Measurements from ENCODE around the gene TRRAP.

TRRAP gene

GRCh38 chr7:99011341-99011705 lies 133.0 kb downstream of the TRRAP start:
- WGBS (ENCODE audit: insufficient coverage, insufficient read length), result no CpG with 5 or more reads among the region's 24 CpGs
- DNase-seq (ENCODE audit: low read depth, low spot score), result no peak
- H3K36me3 ChIP-seq (ENCODE audit: control insufficient read depth, insufficient read depth, low read length), result peaks cover 44% of the 10 kb centered on the region
- H3K4me1 ChIP-seq (ENCODE audit: control insufficient read depth, insufficient read depth, low read length), result no peaks in the 10 kb centered on the region
- no peak overlapping the region for H3K27ac ChIP-seq (ENCODE audit: low read length)
- H3K9me3 ChIP-seq (ENCODE audit: control insufficient read depth, insufficient read depth, low read length), result no peaks in the 10 kb centered on the region
- H3K4me3 ChIP-seq (ENCODE audit: low read length), result no peak overlapping the region
- no peaks in the 10 kb centered on the region for H3K27me3 ChIP-seq (ENCODE audit: control insufficient read depth, insufficient read depth, low read length)

GRCh38 chr7:99011706-99012404 lies 133.5 kb downstream of the TRRAP start:
- H3K4me1 ChIP-seq (ENCODE audit: control insufficient read depth, insufficient read depth, low read length), result no peaks in the 10 kb centered on the region
- no peak overlapping the region for H3K27ac ChIP-seq (ENCODE audit: low read length)
- H3K36me3 ChIP-seq (ENCODE audit: control insufficient read depth, insufficient read depth, low read length), result peaks cover 40% of the 10 kb centered on the region
- DNase-seq (ENCODE audit: low read depth, low spot score), result no peak
- no peaks in the 10 kb centered on the region for H3K9me3 ChIP-seq (ENCODE audit: control insufficient read depth, insufficient read depth, low read length)
- WGBS (ENCODE audit: insufficient coverage, insufficient read length), result no CpG with 5 or more reads among the region's 36 CpGs
- H3K4me3 ChIP-seq (ENCODE audit: low read length), result no peak overlapping the region
- no peaks in the 10 kb centered on the region for H3K27me3 ChIP-seq (ENCODE audit: control insufficient read depth, insufficient read depth, low read length)

DNA sequence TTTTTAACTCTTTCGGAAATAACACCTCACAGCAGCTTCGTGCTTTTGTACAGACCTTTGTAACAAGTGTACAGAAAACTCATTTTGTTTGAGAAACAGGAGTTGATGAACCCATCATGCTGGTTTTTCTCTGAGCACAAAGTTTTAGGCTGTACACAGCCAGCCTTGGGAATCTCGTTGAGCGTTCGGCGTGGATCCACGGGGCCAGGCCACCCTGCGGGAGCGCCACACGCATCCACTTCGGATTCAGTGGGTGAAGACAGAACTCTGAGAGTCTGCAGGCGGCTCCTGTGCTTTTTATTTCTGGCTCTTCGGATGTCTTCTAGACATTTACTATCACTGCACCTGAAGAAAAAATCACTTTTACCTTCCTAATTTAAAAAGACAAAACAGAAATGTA lies 134.4 kb downstream of the TRRAP start:
- DNase-seq (ENCODE audit: low read depth, low spot score), result no peak
- H3K36me3 ChIP-seq (ENCODE audit: control insufficient read depth, insufficient read depth, low read length), result peaks cover 38% of the 10 kb centered on the region
- H3K4me3 ChIP-seq (ENCODE audit: low read length), result no peak overlapping the region
- WGBS (ENCODE audit: insufficient coverage, insufficient read length), result no CpG with 5 or more reads among the region's 13 CpGs
- H3K4me1 ChIP-seq (ENCODE audit: control insufficient read depth, insufficient read depth, low read length), result no peaks in the 10 kb centered on the region
- H3K27me3 ChIP-seq (ENCODE audit: control insufficient read depth, insufficient read depth, low read length), result no peaks in the 10 kb centered on the region
- no peaks in the 10 kb centered on the region for H3K9me3 ChIP-seq (ENCODE audit: control insufficient read depth, insufficient read depth, low read length)
- H3K27ac ChIP-seq (ENCODE audit: low read length), result no peak overlapping the region

GRCh38 chr7:99013266-99014112 lies 135.2 kb downstream of the TRRAP start:
- no peaks in the 10 kb centered on the region for H3K4me1 ChIP-seq (ENCODE audit: control insufficient read depth, insufficient read depth, low read length)
- no peaks in the 10 kb centered on the region for H3K27me3 ChIP-seq (ENCODE audit: control insufficient read depth, insufficient read depth, low read length)
- WGBS (ENCODE audit: insufficient coverage, insufficient read length), result no CpG with 5 or more reads among the region's 25 CpGs
- no peaks in the 10 kb centered on the region for H3K9me3 ChIP-seq (ENCODE audit: control insufficient read depth, insufficient read depth, low read length)
- H3K4me3 ChIP-seq (ENCODE audit: low read length), result no peak overlapping the region
- no peak overlapping the region for H3K27ac ChIP-seq (ENCODE audit: low read length)
- H3K36me3 ChIP-seq (ENCODE audit: control insufficient read depth, insufficient read depth, low read length), result peaks cover 34% of the 10 kb centered on the region
- no peak for DNase-seq (ENCODE audit: low read depth, low spot score)

- no CpG with 5 or more reads among the region's 18 CpGs for WGBS (ENCODE audit: insufficient coverage, insufficient read length)
- DNase-seq (ENCODE audit: low read depth, low spot score), result no peak
- H3K36me3 ChIP-seq (ENCODE audit: control insufficient read depth, insufficient read depth, low read length), result peaks cover 26% of the 10 kb centered on the region
Observed at GRCh38 chr7:99014113-99014985, 136.0 kb downstream of the TRRAP start.

GRCh38 chr7:99016196-99016595 lies 137.9 kb downstream of the TRRAP start:
- Histone ChIP-seq H3K27ac (ENCODE audit: low read length) (no peak overlapping the region), H3K4me1 (ENCODE audit: control insufficient read depth, insufficient read depth, low read length) (no peaks in the 10 kb centered on the region), H3K36me3 (ENCODE audit: control insufficient read depth, insufficient read depth, low read length) (peaks cover 22% of the 10 kb centered on the region), H3K27me3 (ENCODE audit: control insufficient read depth, insufficient read depth, low read length) (no peaks in the 10 kb centered on the region), H3K9me3 (ENCODE audit: control insufficient read depth, insufficient read depth, low read length) (no peaks in the 10 kb centered on the region), H3K4me3 (ENCODE audit: low read length) (no peak overlapping the region)
- WGBS (ENCODE audit: insufficient coverage, insufficient read length), result no CpG with 5 or more reads among the region's 8 CpGs
- no peak for DNase-seq (ENCODE audit: low read depth, low spot score)

More at GRCh38 chr7:99014113-99014985, 136.0 kb downstream of the TRRAP start:
- Histone ChIP-seq H3K27me3 (ENCODE audit: control insufficient read depth, insufficient read depth, low read length) (no peaks in the 10 kb centered on the region), H3K4me1 (ENCODE audit: control insufficient read depth, insufficient read depth, low read length) (no peaks in the 10 kb centered on the region), H3K9me3 (ENCODE audit: control insufficient read depth, insufficient read depth, low read length) (no peaks in the 10 kb centered on the region), H3K4me3 (ENCODE audit: low read length) (no peak overlapping the region), H3K27ac (ENCODE audit: low read length) (no peak overlapping the region)

- H3K27ac ChIP-seq (ENCODE audit: low read length), result no peak overlapping the region
- DNase-seq (ENCODE audit: low read depth, low spot score), result no peak
- no peak overlapping the region for H3K4me3 ChIP-seq (ENCODE audit: low read length)
- H3K27me3 ChIP-seq (ENCODE audit: control insufficient read depth, insufficient read depth, low read length), result no peaks in the 10 kb centered on the region
- no CpG with 5 or more reads among the region's 12 CpGs for WGBS (ENCODE audit: insufficient coverage, insufficient read length)
- no peaks in the 10 kb centered on the region; the same call in 1 of the 2 replicates for H3K36me3 ChIP-seq (ENCODE audit: control insufficient read depth, insufficient read depth, low read length)
- no peaks in the 10 kb centered on the region for H3K9me3 ChIP-seq (ENCODE audit: control insufficient read depth, insufficient read depth, low read length)
- no peaks in the 10 kb centered on the region for H3K4me1 ChIP-seq (ENCODE audit: control insufficient read depth, insufficient read depth, low read length)
Observed at GRCh38 chr7:99019523-99020412, 141.4 kb downstream of the TRRAP start.

DNA sequence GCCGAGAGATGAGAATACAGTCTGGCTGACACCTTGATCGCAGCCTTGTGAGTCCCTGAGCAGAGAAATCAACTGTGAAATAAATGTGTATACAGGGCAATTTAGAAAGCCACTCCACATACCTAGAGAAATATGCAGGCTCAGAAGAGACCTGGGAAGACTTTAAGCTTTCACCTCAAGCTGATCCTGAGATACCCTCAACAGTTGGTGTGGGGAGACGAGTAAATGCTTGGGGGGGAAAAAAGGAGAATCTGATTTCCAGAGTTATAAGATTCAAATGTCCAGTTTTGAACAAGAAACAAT lies 142.0 kb downstream of the TRRAP start:
- no peak for DNase-seq (ENCODE audit: low read depth, low spot score)
- H3K9me3 ChIP-seq (ENCODE audit: control insufficient read depth, insufficient read depth, low read length), result no peaks in the 10 kb centered on the region
- H3K4me3 ChIP-seq (ENCODE audit: low read length), result no peak overlapping the region
- no peaks in the 10 kb centered on the region for H3K27me3 ChIP-seq (ENCODE audit: control insufficient read depth, insufficient read depth, low read length)
- no peak overlapping the region for H3K27ac ChIP-seq (ENCODE audit: low read length)
- no CpG with 5 or more reads among the region's 3 CpGs for WGBS (ENCODE audit: insufficient coverage, insufficient read length)
- no peaks in the 10 kb centered on the region for H3K4me1 ChIP-seq (ENCODE audit: control insufficient read depth, insufficient read depth, low read length)
- no peaks in the 10 kb centered on the region; the same call in 1 of the 2 replicates for H3K36me3 ChIP-seq (ENCODE audit: control insufficient read depth, insufficient read depth, low read length)

GRCh38 chr7:99021941-99022560 lies 143.7 kb downstream of the TRRAP start:
- no CpG with 5 or more reads among the region's 3 CpGs for WGBS (ENCODE audit: insufficient coverage, insufficient read length)
- DNase-seq (ENCODE audit: low read depth, low spot score), result no peak
- no peak overlapping the region for H3K27ac ChIP-seq (ENCODE audit: low read length)
- H3K4me3 ChIP-seq (ENCODE audit: low read length), result no peak overlapping the region
- no peaks in the 10 kb centered on the region for H3K27me3 ChIP-seq (ENCODE audit: control insufficient read depth, insufficient read depth, low read length)
- no peaks in the 10 kb centered on the region for H3K36me3 ChIP-seq (ENCODE audit: control insufficient read depth, insufficient read depth, low read length)
- H3K9me3 ChIP-seq (ENCODE audit: control insufficient read depth, insufficient read depth, low read length), result no peaks in the 10 kb centered on the region
- no peaks in the 10 kb centered on the region for H3K4me1 ChIP-seq (ENCODE audit: control insufficient read depth, insufficient read depth, low read length)

Data from iPS DF 6.9 (cell line).